ENCODE results near the gene GLTPD2. TPM values are rescaled to one million over a fixed set of nuclear protein-coding genes. Genes with fewer than 3 reads are reported as not detected.

The GLTPD2 gene
- total RNA-seq, result not detected in 2 replicates
- not detected for total RNA-seq (2013)
- polyA plus RNA-seq, result not detected in 2 replicates
- polyA minus RNA-seq, result 0.94 TPM in 1 of 2 replicates, not detected in the other

GRCh38 chr17:4788807-4789700, at the start of gene GLTPD2:
GLTPD2 (plus strand) TSS chr17:4788964; CDS start chr17:4789012, 48 bp downstream.
- TF ChIP-seq, protein P1, sequence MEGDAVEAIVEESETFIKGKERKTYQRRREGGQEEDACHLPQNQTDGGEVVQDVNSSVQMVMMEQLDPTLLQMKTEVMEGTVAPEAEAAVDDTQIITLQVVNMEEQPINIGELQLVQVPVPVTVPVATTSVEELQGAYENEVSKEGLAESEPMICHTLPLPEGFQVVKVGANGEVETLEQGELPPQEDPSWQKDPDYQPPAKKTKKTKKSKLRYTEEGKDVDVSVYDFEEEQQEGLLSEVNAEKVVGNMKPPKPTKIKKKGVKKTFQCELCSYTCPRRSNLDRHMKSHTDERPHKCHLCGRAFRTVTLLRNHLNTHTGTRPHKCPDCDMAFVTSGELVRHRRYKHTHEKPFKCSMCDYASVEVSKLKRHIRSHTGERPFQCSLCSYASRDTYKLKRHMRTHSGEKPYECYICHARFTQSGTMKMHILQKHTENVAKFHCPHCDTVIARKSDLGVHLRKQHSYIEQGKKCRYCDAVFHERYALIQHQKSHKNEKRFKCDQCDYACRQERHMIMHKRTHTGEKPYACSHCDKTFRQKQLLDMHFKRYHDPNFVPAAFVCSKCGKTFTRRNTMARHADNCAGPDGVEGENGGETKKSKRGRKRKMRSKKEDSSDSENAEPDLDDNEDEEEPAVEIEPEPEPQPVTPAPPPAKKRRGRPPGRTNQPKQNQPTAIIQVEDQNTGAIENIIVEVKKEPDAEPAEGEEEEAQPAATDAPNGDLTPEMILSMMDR (IDR thresholded peaks at IDR 0.05), result no peak
- no peak for TF ChIP-seq EZH2 (IDR thresholded peaks at IDR 0.05; ENCODE audit: borderline replicate concordance, insufficient read depth, low read depth, low read length, poor library complexity, severe bottlenecking)
- 31% methylated on average over 61 of the region's 62 CpGs for WGBS (ENCODE audit: insufficient coverage)
- Mint-ChIP-seq H3K4me3 (peak within 1 kb of the TSS; percentile 94), H3K27ac (peak within 1 kb of the TSS; percentile 78), H3K4me1 (peaks cover 30% of the 10 kb centered on the region), H3K27me3 (peaks cover 27% of the 10 kb centered on the region), H3K9me3 (ENCODE audit: insufficient read depth) (no peaks in the 10 kb centered on the region)
- no peak for DNase-seq
- ChIA-PET CTCF (interaction anchor here (0.6 to 3.2 kb wide), 22 partner anchors 13 to 151 kb away, joined by 3 to 36 read pairs (median 5); partner anchors contain the start of genes ARRB2, C17orf114, CHRNE and CXCL16), POLR2A (interaction anchor here (0.8 to 1.7 kb wide), 6 partner anchors 19 to 179 kb away, joined by 3 to 5 read pairs (median 4); partner anchors contain the start of genes MED11, MINK1, PFN1 and SPAG7)
- Histone ChIP-seq H3K79me2 (ENCODE audit: control insufficient read depth, insufficient read depth, low read length) (no peaks in the 10 kb centered on the region), H4K20me1 (ENCODE audit: control insufficient read depth, insufficient read depth, low read length, poor library complexity, severe bottlenecking) (no peaks in the 10 kb centered on the region), H3K27ac (ENCODE audit: low read length in 2 of 2) (no peak within 1 kb of the TSS), H3K4me3 (ENCODE audit: control extremely low read depth in 1 of 5, extremely low read depth in 1 of 5, insufficient read depth in 1 of 5, low read depth in 2 of 5, low read length in 4 of 5) (peak within 1 kb of the TSS in 4 of 5 experiments; percentile 55 to 70 (median 63)), H3K9me3 (ENCODE audit: control extremely low read depth in 1 of 3, control insufficient read depth in 2 of 3, insufficient read depth in 1 of 3, low read length in 2 of 3) (peaks cover 0 to 27% (median 0%) of the 10 kb centered on the region in 3 donors), H3K9ac (ENCODE audit: low read length) (peak within 1 kb of the TSS; percentile 70), H2AFZ (ENCODE audit: insufficient read depth, low read depth, low read length, poor library complexity, severe bottlenecking) (peak within 1 kb of the TSS; percentile 86), H3K4me2 (replicated peaks; ENCODE audit: low read depth, low read length, poor library complexity, severe bottlenecking) (peak within 1 kb of the TSS; percentile 95), H3K4me1 (ENCODE audit: control insufficient read depth in 2 of 2, insufficient read depth in 2 of 2, low read length in 2 of 2) (peaks cover 28 to 34% of the 10 kb centered on the region in 2 donors), H3K27me3 (replicated peaks in 1 of 4; ENCODE audit: control extremely low read depth in 1 of 4, control insufficient read depth in 3 of 4, insufficient read depth in 4 of 4, low read length in 3 of 4) (peaks cover 0 to 53% (median 32%) of the 10 kb centered on the region in 4 experiments), H3K36me3 (replicated peaks in 1 of 2; ENCODE audit: control extremely low read depth in 1 of 2, control insufficient read depth in 1 of 2, extremely low read depth in 1 of 2, insufficient read depth in 2 of 2, low read length in 1 of 2) (no peaks in the 10 kb centered on the region)
- ATAC-seq (ENCODE audit: low read depth), result no peak
- intact Hi-C loops (cut with micrococcal nuclease), result no loop called here
